ENCODE data around the gene ATP5PB.

GRCh38 chr1:111501645-111502044 is 52.4 kb downstream of the ATP5PB start:
- TF ChIP-seq POLR2A (IDR thresholded peaks at IDR 0.05) (no peak), CTCF (IDR thresholded peaks at IDR 0.05) (no peak)

Data from right lobe of liver (tissue), 4 donors.